ENCODE measurements around the gene B3GALT6. TPM values are rescaled to one million over a fixed set of nuclear protein-coding genes. Genes with fewer than 3 reads are reported as not detected.

Gene B3GALT6
- total and polyA plus RNA-seq, 12 donors = 7.3 to 16.2 (median 9.1) TPM

DNA sequence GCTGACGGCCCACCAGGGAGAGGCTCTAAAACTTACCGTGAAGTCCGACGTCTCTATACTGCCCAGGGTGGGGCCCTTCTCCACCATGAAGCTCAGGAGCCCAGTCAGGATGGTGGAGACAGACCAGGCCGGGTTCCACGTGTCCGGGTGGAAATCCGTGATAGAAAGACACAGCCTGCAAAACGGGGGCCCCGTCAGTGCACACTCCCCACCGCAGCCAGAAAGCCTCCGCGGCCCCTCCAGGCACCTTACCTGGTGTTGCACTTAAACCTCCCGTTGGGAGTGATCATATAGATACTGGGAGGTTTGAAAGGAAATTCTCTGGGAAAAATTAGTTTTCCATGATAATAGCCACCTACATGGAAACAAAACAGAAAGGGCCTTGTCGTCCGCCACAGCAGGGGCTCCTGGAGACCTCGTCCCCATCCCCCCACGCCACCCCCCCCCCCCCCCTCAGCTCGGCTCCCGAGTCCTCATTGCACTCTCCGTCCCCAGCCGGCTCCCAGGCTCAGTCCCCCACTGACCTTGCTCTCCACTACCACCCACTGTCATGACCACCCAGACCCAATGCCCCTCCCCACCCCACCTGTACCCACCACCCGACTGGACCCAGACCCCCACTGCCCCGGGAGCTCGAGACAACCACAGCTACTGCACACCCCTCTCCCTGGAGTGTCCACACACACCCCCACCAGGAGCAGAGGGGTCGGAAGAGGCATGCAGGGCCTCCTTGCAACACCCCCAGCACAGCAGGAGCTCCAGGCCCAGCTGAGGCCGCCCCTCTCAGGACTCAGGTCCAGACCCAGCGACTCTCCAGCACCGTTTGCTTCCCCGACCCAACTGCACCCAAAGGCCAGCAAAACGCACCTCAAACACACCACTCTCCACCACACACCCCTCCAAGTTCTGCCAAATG lies 25.2 kb downstream of the B3GALT6 start:
- intact Hi-C loops (cut with DNase I) = no loop called here
- TF ChIP-seq, protein P1, sequence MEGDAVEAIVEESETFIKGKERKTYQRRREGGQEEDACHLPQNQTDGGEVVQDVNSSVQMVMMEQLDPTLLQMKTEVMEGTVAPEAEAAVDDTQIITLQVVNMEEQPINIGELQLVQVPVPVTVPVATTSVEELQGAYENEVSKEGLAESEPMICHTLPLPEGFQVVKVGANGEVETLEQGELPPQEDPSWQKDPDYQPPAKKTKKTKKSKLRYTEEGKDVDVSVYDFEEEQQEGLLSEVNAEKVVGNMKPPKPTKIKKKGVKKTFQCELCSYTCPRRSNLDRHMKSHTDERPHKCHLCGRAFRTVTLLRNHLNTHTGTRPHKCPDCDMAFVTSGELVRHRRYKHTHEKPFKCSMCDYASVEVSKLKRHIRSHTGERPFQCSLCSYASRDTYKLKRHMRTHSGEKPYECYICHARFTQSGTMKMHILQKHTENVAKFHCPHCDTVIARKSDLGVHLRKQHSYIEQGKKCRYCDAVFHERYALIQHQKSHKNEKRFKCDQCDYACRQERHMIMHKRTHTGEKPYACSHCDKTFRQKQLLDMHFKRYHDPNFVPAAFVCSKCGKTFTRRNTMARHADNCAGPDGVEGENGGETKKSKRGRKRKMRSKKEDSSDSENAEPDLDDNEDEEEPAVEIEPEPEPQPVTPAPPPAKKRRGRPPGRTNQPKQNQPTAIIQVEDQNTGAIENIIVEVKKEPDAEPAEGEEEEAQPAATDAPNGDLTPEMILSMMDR (IDR thresholded peaks at IDR 0.05) = no peak
- no peak overlapping the region for H3K4me3 ChIP-seq

DNA sequence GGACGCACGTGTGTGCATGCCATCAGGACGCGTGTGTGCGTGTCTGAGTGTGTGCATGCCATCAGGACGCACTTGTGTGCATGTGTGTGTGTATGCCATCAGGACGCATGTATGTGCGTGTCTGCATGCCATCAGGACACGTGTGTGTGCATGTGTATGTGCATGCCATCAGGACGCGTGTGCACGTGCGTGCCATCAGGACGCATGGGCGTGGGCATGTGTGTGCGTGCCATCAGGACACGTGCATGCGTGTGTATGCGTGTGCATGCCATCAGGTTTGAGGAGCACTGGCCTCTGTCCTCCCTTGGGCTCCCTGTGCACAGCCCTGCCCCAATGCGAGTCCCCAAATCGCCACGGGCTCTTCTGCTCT lies 27.1 kb downstream of the B3GALT6 start:
- intact Hi-C loops (cut with DNase I) = no loop called here
- WGBS, 2 donors = 95 to 96% methylated on average over 22 of the region's 22 CpGs

More for the DNA sequence above, 25.2 kb downstream of the B3GALT6 start:
- 93 to 95% methylated on average over 29 to 31 of the region's 31 CpGs for WGBS, 2 donors
- ATAC-seq (no peak), DNase-seq (no peak)
- Histone ChIP-seq H3K27ac (no peak overlapping the region), H3K4me1 (peaks cover 0 to 29% (median 21%) of the 10 kb centered on the region in 9 donors), H3K36me3 (peaks cover 0 to 88% (median 37%) of the 10 kb centered on the region in 9 donors), H3K27me3 (no peaks in the 10 kb centered on the region), H3K9me3 (no peaks in the 10 kb centered on the region)

DNA sequence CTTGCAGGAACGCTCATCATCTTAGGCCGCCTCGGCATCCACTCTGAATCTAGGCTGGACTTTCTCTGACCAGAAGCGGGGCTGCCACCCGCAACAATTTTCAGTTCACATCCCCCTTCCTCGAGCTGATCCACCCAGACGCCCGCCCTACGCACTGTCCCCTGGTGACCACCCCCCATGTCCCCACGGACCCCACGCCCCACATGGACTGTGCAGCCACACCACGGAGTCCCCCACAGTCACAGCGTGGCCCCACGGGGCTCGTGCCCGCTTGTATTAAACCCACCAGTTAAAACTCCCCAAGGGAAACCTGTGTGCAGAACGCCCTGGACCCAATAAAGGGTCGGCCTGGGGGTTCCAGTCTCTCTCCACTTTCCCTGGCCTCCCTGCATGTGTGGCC lies 27.5 kb downstream of the B3GALT6 start:
- no peaks in the 10 kb centered on the region for H3K9me3 ChIP-seq
- peaks cover 0 to 35% (median 22%) of the 10 kb centered on the region in 9 donors for H3K4me1 ChIP-seq
- TF ChIP-seq, protein P1 (IDR thresholded peaks at IDR 0.05) = no peak
- peak in 2 of 8 donors; percentile 4 to 6 for ATAC-seq
- no peaks in the 10 kb centered on the region for H3K27me3 ChIP-seq
- peaks cover 4 to 88% (median 41%) of the 10 kb centered on the region in 9 donors for H3K36me3 ChIP-seq
- H3K4me3 ChIP-seq = no peak overlapping the region
- no peak for DNase-seq
- intact Hi-C loops (cut with DNase I) = no loop called here
- 94 to 95% methylated on average over 18 of the region's 18 CpGs for WGBS, 2 donors
- no peak overlapping the region for H3K27ac ChIP-seq

More for the DNA sequence above, 27.1 kb downstream of the B3GALT6 start:
- Histone ChIP-seq H3K27me3 (no peaks in the 10 kb centered on the region), H3K27ac (no peak overlapping the region), H3K36me3 (peaks cover 4 to 88% (median 41%) of the 10 kb centered on the region in 9 donors), H3K4me3 (no peak overlapping the region), H3K4me1 (peaks cover 0 to 35% (median 22%) of the 10 kb centered on the region in 9 donors), H3K9me3 (no peaks in the 10 kb centered on the region)
- ATAC-seq (peak in 2 of 8 donors; percentile 10 to 17), DNase-seq (no peak)
- TF ChIP-seq, protein P1 (IDR thresholded peaks at IDR 0.05) = no peak

DNA sequence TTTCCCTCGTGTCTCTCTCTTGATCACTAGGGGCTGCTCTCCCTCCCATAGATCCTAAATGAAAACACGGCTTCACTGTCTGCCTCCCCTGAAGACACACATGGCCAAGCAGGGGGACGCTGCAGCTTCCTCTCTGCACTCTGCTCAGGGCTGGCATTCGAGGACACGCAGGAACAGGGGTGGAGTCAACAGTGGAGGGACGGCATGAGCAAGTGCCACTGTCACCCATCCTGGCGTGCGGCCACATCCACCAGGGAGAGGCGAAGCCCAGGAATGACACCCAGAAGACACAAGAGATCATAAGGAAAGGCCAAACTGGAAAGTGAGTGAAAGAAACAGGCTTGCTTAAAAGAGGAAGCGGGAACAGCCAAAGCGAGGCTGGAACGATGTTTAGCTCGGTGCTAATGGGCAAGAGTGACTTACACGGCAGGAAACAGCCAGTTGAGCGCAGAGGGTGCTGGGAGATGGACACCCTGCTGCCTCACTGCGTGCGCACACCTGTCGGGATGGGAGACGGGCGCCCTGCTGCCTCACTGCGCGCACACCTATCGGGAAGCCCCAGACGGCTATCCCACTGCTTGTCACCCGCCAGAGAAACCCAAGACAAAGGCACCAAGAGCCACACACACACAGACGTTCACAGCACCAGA lies 28.0 kb downstream of the B3GALT6 start:
- no peaks in the 10 kb centered on the region for H3K27me3 ChIP-seq
- no peaks in the 10 kb centered on the region for H3K9me3 ChIP-seq
- DNase-seq (peak; percentile 48 to 58), ATAC-seq (peak in 7 of 8 donors; percentile 31 to 75 (median 53))
- TF ChIP-seq, protein P1 (IDR thresholded peaks at IDR 0.05) = no peak
- H3K36me3 ChIP-seq = peaks cover 4 to 88% (median 37%) of the 10 kb centered on the region in 9 donors
- peaks cover 0 to 35% (median 22%) of the 10 kb centered on the region in 9 donors for H3K4me1 ChIP-seq
- H3K27ac ChIP-seq = peak overlapping the region in 3 of 10 donors; percentile 24 to 56 (median 49)
- 75 to 81% methylated on average over 26 of the region's 26 CpGs for WGBS, 2 donors
- H3K4me3 ChIP-seq = no peak overlapping the region
- intact Hi-C loops (cut with DNase I) = no loop called here
